Osteocyte (in vitro differentiated cells): ENCODE measurements around the gene PF4V1. TPM values are rescaled to one million over a fixed set of nuclear protein-coding genes. Genes with fewer than 3 reads are reported as not detected.

Experiments
- DNase-seq: peaks from one replicate; pipeline ENCODE4 v3.0.0; 2021; ENCODE audit warnings: mixed read lengths; ENCODE audit not compliant: unreplicated experiment; ENCODE audit errors: extremely low spot score
- H3K27ac Mint-ChIP-seq: one replicate; pipeline ENCODE4 v1.8.0; 2021; ENCODE audit warnings: mild to moderate bottlenecking, mixed read lengths; ENCODE audit not compliant: unreplicated experiment
- H3K27me3 Mint-ChIP-seq: one replicate; pipeline ENCODE4 v1.8.0; 2021; ENCODE audit warnings: mixed read lengths; ENCODE audit not compliant: unreplicated experiment
- H3K36me3 Mint-ChIP-seq: one replicate; pipeline ENCODE4 v1.8.0; 2021; ENCODE audit warnings: mixed read lengths; ENCODE audit not compliant: unreplicated experiment
- H3K4me1 Mint-ChIP-seq: one replicate; pipeline ENCODE4 v1.8.0; 2021; ENCODE audit warnings: mixed read lengths; ENCODE audit not compliant: unreplicated experiment
- H3K4me3 Mint-ChIP-seq: one replicate; pipeline ENCODE4 v1.8.0; 2021; ENCODE audit warnings: mild to moderate bottlenecking, moderate library complexity, mixed read lengths; ENCODE audit not compliant: unreplicated experiment
- H3K9me3 Mint-ChIP-seq: one replicate; pipeline ENCODE4 v1.8.0; 2021; ENCODE audit warnings: mixed read lengths; ENCODE audit not compliant: unreplicated experiment
- total RNA-seq: library from RNA; stranded (reverse); gene quantifications from 2 replicates; pipeline ENCODE4 v1.2.1, GENCODE V29; 2021
- TF ChIP-seq, protein P1 (sequence below): fragments of 200-600 bp; sonication (generic); IDR thresholded peaks from 2 replicates; pipeline ENCODE4 v1.5.0; 2021; ENCODE audit warnings: antibody characterized with exemption, mild to moderate bottlenecking, moderate library complexity

Gene PF4V1
- total RNA-seq, 1 donor from 2014 or later = not detected

DNA sequence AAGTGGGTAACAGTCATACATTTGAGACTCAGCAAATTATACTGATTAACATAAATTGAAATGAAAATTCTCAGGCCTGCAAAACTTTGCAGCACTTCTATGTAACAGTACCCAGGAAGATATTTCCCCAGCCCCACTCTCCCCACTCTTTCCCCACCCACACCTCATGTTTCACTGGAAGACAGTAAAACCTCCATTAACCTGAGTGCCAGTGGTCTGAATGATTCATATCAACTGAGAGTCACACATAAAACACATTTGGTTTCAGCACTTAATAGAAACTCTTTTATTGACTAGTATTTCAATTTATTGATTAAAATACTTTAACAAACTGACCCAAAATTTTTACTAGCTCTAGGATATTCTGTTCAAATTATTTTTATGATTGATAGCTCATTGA, 9.7 kb upstream of the PF4V1 start:
- H3K27me3 Mint-ChIP-seq = peaks cover 10% of the 10 kb centered on the region
- H3K4me1 Mint-ChIP-seq = peaks cover 21% of the 10 kb centered on the region
- no peak for DNase-seq
- H3K36me3 Mint-ChIP-seq = peaks cover 10% of the 10 kb centered on the region
- H3K4me3 Mint-ChIP-seq = no peak overlapping the region
- TF ChIP-seq, protein P1, sequence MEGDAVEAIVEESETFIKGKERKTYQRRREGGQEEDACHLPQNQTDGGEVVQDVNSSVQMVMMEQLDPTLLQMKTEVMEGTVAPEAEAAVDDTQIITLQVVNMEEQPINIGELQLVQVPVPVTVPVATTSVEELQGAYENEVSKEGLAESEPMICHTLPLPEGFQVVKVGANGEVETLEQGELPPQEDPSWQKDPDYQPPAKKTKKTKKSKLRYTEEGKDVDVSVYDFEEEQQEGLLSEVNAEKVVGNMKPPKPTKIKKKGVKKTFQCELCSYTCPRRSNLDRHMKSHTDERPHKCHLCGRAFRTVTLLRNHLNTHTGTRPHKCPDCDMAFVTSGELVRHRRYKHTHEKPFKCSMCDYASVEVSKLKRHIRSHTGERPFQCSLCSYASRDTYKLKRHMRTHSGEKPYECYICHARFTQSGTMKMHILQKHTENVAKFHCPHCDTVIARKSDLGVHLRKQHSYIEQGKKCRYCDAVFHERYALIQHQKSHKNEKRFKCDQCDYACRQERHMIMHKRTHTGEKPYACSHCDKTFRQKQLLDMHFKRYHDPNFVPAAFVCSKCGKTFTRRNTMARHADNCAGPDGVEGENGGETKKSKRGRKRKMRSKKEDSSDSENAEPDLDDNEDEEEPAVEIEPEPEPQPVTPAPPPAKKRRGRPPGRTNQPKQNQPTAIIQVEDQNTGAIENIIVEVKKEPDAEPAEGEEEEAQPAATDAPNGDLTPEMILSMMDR = no peak
- H3K27ac Mint-ChIP-seq = no peak overlapping the region
- H3K9me3 Mint-ChIP-seq = peaks cover 4% of the 10 kb centered on the region

DNA sequence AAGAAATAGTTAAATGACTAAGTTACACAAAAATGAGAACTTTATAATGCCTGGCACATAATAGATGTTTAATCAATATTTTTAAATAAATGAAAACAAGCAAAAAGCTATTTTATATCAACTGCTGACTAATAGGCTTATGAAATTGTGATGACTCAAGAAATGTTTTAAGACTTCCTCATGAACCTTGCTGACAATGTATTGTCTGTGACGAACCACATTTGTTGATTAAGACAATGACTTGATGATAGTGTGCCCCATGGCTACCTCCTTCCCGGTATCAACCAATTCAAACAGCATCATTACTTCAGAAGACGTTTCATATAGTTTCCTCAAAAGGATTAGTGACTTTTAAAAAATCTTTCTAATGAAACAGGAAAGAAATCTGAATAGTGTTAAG, 8.8 kb upstream of the PF4V1 start:
- DNase-seq = no peak
- Mint-ChIP-seq H3K27me3 (peaks cover 10% of the 10 kb centered on the region), H3K27ac (no peak overlapping the region), H3K4me1 (peaks cover 18% of the 10 kb centered on the region), H3K36me3 (peaks cover 10% of the 10 kb centered on the region), H3K4me3 (no peak overlapping the region), H3K9me3 (peaks cover 4% of the 10 kb centered on the region)
- TF ChIP-seq, protein P1 = no peak

DNA sequence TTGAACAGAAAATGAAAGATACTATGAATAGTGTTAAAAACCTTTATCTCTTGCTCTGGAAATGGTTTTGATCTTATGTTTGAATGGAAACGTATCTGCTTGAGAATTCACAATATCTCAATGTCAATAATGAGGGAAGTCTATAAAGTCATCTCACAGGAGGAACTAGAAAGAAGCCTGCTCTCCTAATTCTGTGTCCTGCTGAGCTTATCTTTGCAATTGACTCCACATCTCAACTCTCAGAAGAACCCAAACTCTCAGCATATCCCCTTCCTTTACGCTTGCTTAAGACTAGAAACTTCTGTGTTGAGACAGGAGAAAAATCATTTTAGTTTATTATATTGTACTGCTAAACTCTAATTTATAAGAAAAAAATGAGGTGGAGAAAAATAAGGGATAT, 8.3 kb upstream of the PF4V1 start:
- Mint-ChIP-seq H3K27ac (no peak overlapping the region), H3K36me3 (peaks cover 10% of the 10 kb centered on the region), H3K4me1 (peaks cover 16% of the 10 kb centered on the region), H3K9me3 (peaks cover 4% of the 10 kb centered on the region), H3K4me3 (no peak overlapping the region), H3K27me3 (peaks cover 6% of the 10 kb centered on the region)
- no peak for DNase-seq
- TF ChIP-seq, protein P1 = no peak

DNA sequence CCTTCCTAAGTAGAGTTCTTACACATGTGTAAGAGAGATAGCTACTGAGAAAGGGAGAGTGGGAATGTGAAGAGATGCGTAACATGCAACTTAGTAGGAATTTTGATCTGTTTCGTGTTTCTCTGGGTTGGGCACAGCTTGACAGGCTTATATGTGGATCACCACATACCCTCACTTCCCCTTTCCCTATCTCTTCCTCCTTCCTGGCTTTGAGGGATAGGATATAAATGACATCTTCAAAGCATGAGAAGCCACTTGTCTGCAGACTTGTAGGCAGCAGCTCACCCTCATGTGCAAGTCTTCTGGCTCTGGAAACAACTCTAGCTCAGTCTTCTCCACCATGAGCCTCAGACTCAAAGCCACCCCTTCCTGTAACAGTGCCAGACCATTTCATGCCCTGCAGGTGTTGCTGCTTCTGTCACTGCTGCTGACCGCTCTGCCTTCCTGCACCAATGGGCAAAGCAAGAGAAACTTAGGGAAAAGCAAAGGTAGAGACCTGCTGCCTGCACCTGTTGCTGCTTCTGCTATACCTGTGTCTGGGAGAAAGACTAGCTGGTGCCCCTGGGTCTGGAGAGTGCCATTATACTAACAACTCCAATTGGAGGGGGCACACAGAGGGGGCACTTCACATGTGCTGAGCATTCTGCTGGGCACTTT, 5.4 kb upstream of the PF4V1 start:
- Mint-ChIP-seq H3K27me3 (peaks cover 6% of the 10 kb centered on the region), H3K9me3 (no peaks in the 10 kb centered on the region), H3K36me3 (peaks cover 4% of the 10 kb centered on the region), H3K4me1 (peaks cover 18% of the 10 kb centered on the region), H3K27ac (no peak overlapping the region), H3K4me3 (no peak overlapping the region)
- DNase-seq = no peak
- TF ChIP-seq, protein P1 = no peak

DNA sequence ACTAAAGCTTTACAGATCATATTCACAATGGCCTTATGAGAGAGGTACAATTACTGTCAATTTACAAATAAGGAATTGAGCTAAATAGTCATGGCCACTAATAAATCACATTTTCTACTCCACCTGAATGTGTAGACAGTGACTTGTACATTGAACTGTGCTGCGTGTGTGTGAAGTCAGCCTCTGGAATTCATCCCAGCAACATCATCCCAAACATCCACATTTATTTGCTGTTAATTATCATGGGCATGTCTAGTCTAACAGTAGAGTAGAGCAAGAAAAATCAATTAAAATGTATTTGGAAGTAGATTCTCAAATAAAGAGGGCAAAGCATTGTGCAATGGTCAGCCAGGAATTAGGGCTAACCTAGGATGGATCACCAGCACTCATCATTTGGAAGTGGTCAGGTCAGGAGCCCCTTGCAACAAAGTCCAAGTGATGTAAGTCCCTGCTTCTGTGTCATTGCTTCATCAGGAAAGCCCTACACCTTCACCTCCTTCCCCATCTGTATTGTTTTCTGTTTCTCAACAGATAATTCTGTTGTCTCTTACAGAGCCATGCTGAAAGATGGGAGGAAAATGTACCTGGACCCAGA, 4.8 kb upstream of the PF4V1 start:
- H3K4me3 Mint-ChIP-seq = no peak overlapping the region
- TF ChIP-seq, protein P1 = no peak
- no peaks in the 10 kb centered on the region for H3K9me3 Mint-ChIP-seq
- H3K36me3 Mint-ChIP-seq = no peaks in the 10 kb centered on the region
- DNase-seq = no peak
- H3K27me3 Mint-ChIP-seq = peaks cover 6% of the 10 kb centered on the region
- H3K4me1 Mint-ChIP-seq = peaks cover 21% of the 10 kb centered on the region
- H3K27ac Mint-ChIP-seq = no peak overlapping the region
